H1 (cell line): ENCODE results near the gene NT5C1B. TPM values are rescaled to one million over a fixed set of nuclear protein-coding genes. Genes with fewer than 3 reads are reported as not detected.

Experiments
- CTCF ChIA-PET: fragments of 300-600 bp; sonication (Branson Sonifier 250); formaldehyde crosslinking; loops from one replicate; lab custom pipeline; 2021; ENCODE audit not compliant: partially characterized antibody; lab: Charles Lee
- POLR2A ChIA-PET: fragments of 300-600 bp; sonication (Branson Sonifier 250); formaldehyde crosslinking; loops from one replicate; lab custom pipeline; 2021; ENCODE audit warnings: inconsistent platforms; ENCODE audit not compliant: partially characterized antibody; lab: Charles Lee
- DNase-seq, 2 experiments: peaks; one replicate each; pipeline versions ENCODE4 v3.0.0 to v3.0.0-alpha.2; 2010 to 2022; ENCODE audit warnings: low spot score in 2 of 2, low read depth in 1 of 2, mixed read lengths in 1 of 2
- FAIRE-seq: peaks from 2 replicates; lab custom pipeline; 2011; peaks lifted over from hg19 to GRCh38; lab: Jason Lieb, UNC
- H2AFZ ChIP-seq: 2 replicates; pipeline ENCODE4 v1.8.1; 2012; ENCODE audit warnings: low read length, inconsistent platforms
- H2AK5ac ChIP-seq: 2 replicates; pipeline ENCODE4 v1.6.1; 2013; ENCODE audit warnings: low read depth, low read length
- H2BK120ac ChIP-seq: replicated peaks from 2 replicates; pipeline ENCODE3; 2013; ENCODE audit warnings: low read depth, low read length, inconsistent platforms
- H2BK12ac ChIP-seq: 2 replicates; pipeline ENCODE4 v1.6.1; 2013; ENCODE audit warnings: low read depth, low read length
- H2BK15ac ChIP-seq: 2 replicates; pipeline ENCODE4 v1.6.1; 2013; ENCODE audit warnings: low read length
- H2BK20ac ChIP-seq: 2 replicates; pipeline ENCODE4 v1.6.1; 2013; ENCODE audit warnings: low read length
- H2BK5ac ChIP-seq: 2 replicates; pipeline ENCODE4 v1.6.1; 2013; ENCODE audit warnings: low read depth, low read length
- H3K14ac ChIP-seq: 2 replicates; pipeline ENCODE4 v1.6.1; 2013; ENCODE audit warnings: inconsistent platforms; ENCODE audit not compliant: insufficient read length
- H3K18ac ChIP-seq: 2 replicates; pipeline ENCODE4 v1.6.1; 2013; ENCODE audit warnings: low read length; ENCODE audit errors: extremely low read depth
- H3K23ac ChIP-seq: 2 replicates; pipeline ENCODE4 v1.6.1; 2013; ENCODE audit warnings: inconsistent platforms; ENCODE audit not compliant: insufficient read length
- H3K23me2 ChIP-seq: 2 replicates; pipeline ENCODE4 v1.6.1; 2013; ENCODE audit warnings: low read depth, low read length
- H3K27ac ChIP-seq: 2 replicates; pipeline ENCODE4 v1.6.1; 2011; ENCODE audit warnings: low read depth, low read length, inconsistent platforms
- H3K27me3 ChIP-seq, 4 experiments: replicated peaks in 1 of 4; 1 replicate in 1 of 4; 2 replicates in 3 of 4; pipeline versions ENCODE4 v1.6.1 to v1.8.1; 2011 to 2013; ENCODE audit warnings: low read length in 3 of 4, mild to moderate bottlenecking in 3 of 4, inconsistent platforms in 2 of 4, mixed read lengths in 2 of 4, moderate library complexity in 1 of 4; ENCODE audit not compliant: control insufficient read depth in 3 of 4, insufficient read depth in 3 of 4; ENCODE audit errors: extremely low read depth in 1 of 4
- H3K36me3 ChIP-seq, 4 experiments: 2 replicates each; pipeline versions ENCODE4 v1.6.1 to v1.8.1; 2011 to 2013; ENCODE audit warnings: mild to moderate bottlenecking in 4 of 4, low read length in 3 of 4, moderate library complexity in 2 of 4, control low read depth in 1 of 4, inconsistent platforms in 1 of 4; ENCODE audit not compliant: insufficient read depth in 4 of 4, control insufficient read depth in 2 of 4
- H3K4ac ChIP-seq: replicated peaks from 2 replicates; pipeline ENCODE3; 2013; ENCODE audit warnings: low read length, low read depth, mixed read lengths, inconsistent platforms; ENCODE audit not compliant: insufficient read length
- H3K4me1 ChIP-seq, 4 experiments: replicated peaks in 1 of 4; 1 replicate in 1 of 4; 2 replicates in 3 of 4; pipeline versions ENCODE4 v1.6.1 to v1.8.1; 2011 to 2013; ENCODE audit warnings: low read length in 3 of 4, inconsistent platforms in 2 of 4, mixed read lengths in 1 of 4; ENCODE audit not compliant: insufficient read depth in 4 of 4, control insufficient read depth in 3 of 4
- H3K4me2 ChIP-seq, 2 experiments: 2 replicates each; pipeline versions ENCODE4 v1.6.1 to v1.8.1; 2011 to 2013; ENCODE audit warnings: low read depth in 2 of 2, low read length in 2 of 2, control low read depth in 1 of 2, inconsistent platforms in 1 of 2, mild to moderate bottlenecking in 1 of 2; ENCODE audit not compliant: insufficient read depth in 1 of 2
- H3K4me3 ChIP-seq, 4 experiments: fragments of 200-600, 300-600 bp in 1 of 4; sonication (generic), shearing (Covaris generic), sonication (Bioruptor Twin) in 1 of 4; 2 replicates each; pipeline versions ENCODE4 v1.5.1 to v1.8.1; 2011 to 2016; ENCODE audit warnings: low read length in 4 of 4, low read depth in 3 of 4, control low read depth in 2 of 4, inconsistent platforms in 2 of 4, mild to moderate bottlenecking in 2 of 4, mixed read lengths in 1 of 4, moderate library complexity in 1 of 4; ENCODE audit not compliant: insufficient read depth in 2 of 4; ENCODE audit errors: extremely low read depth in 1 of 4
- H3K56ac ChIP-seq: replicated peaks from 2 replicates; pipeline ENCODE3; 2013; ENCODE audit warnings: low read depth, mild to moderate bottlenecking, mixed read lengths, low read length, inconsistent platforms; ENCODE audit not compliant: insufficient read length
- H3K79me1 ChIP-seq: 2 replicates; pipeline ENCODE4 v1.6.1; 2013; ENCODE audit warnings: low read depth, low read length, control low read depth
- H3K79me2 ChIP-seq, 2 experiments: 2 replicates each; pipeline versions ENCODE4 v1.6.1 to v1.8.1; 2012 to 2013; ENCODE audit warnings: low read length in 2 of 2, mild to moderate bottlenecking in 2 of 2, inconsistent platforms in 1 of 2; ENCODE audit not compliant: insufficient read depth in 2 of 2, control insufficient read depth in 1 of 2
- H3K9ac ChIP-seq, 4 experiments: replicated peaks in 1 of 4; 1 replicate in 1 of 4; 2 replicates in 3 of 4; pipeline versions ENCODE4 v1.6.1 to v1.8.1; 2011 to 2013; ENCODE audit warnings: low read depth in 3 of 4, low read length in 3 of 4, control low read depth in 2 of 4, mild to moderate bottlenecking in 2 of 4, moderate library complexity in 2 of 4, inconsistent platforms in 1 of 4; ENCODE audit errors: extremely low read depth in 1 of 4
- H3K9me3 ChIP-seq, 2 experiments: 2 replicates each; pipeline versions ENCODE4 v1.6.1 to v1.8.1; 2012 to 2013; ENCODE audit warnings: mild to moderate bottlenecking in 2 of 2, moderate library complexity in 2 of 2, control low read depth in 1 of 2, inconsistent platforms in 1 of 2, low read depth in 1 of 2, low read length in 1 of 2, mixed read lengths in 1 of 2; ENCODE audit not compliant: insufficient read depth in 2 of 2
- H4K20me1 ChIP-seq, 2 experiments: replicated peaks in 1 of 2; 2 replicates each; pipeline versions ENCODE3 to v1.8.1; 2011 to 2013; ENCODE audit warnings: inconsistent platforms in 2 of 2, low read length in 2 of 2, mild to moderate bottlenecking in 1 of 2; ENCODE audit not compliant: insufficient read depth in 2 of 2, control insufficient read depth in 1 of 2
- H4K5ac ChIP-seq: 2 replicates; pipeline ENCODE4 v1.6.1; 2013; ENCODE audit warnings: low read length, low read depth, mixed read lengths, inconsistent platforms; ENCODE audit not compliant: insufficient read length
- H4K8ac ChIP-seq: 2 replicates; pipeline ENCODE4 v1.8.0; 2013; ENCODE audit warnings: mild to moderate bottlenecking, moderate library complexity, low read length, inconsistent platforms; ENCODE audit not compliant: insufficient read depth; ENCODE audit errors: extremely low read depth
- H4K91ac ChIP-seq: replicated peaks from 2 replicates; pipeline ENCODE3; 2013; ENCODE audit warnings: low read length, mixed read lengths, inconsistent platforms; ENCODE audit not compliant: insufficient read length
- WGBS, 2 experiments: shearing (Covaris generic) in 1 of 2; methylation state at CpG; one replicate each; pipeline versions ENCODE4 v1.1.6 to v1.1.7; 2013 to 2015; ENCODE audit warnings: low lambda C conversion rate in 2 of 2, mixed read lengths in 2 of 2, inconsistent platforms in 1 of 2, low coverage in 1 of 2, missing lambda C conversion rate in 1 of 2; ENCODE audit not compliant: insufficient replicate concordance in 2 of 2, insufficient coverage in 1 of 2, insufficient read length in 1 of 2; ENCODE audit errors: extremely low coverage in 1 of 2, missing lambda C conversion rate in 1 of 2; 5-methylcytosine and 5-hydroxymethylcytosine counted together
- polyA plus RNA-seq, 7 experiments: library from polyadenylated mRNA; depleted of rRNA in 3 of 7; stranded (reverse) in 5 of 7; unstranded in 2 of 7; fragments of >200 nt in 5 of 7; fragments of 200-250 nt in 2 of 7; gene quantifications; 1 replicate in 5 of 7; 2 replicates in 1 of 7; 4 replicates in 1 of 7; pipeline versions ENCODE4 v1.2.1 to v1.2.3, GENCODE V29; 2011 to 2013; ENCODE audit warnings: missing spikeins in 2 of 7, mixed read lengths in 2 of 7
- total RNA-seq: library from RNA; stranded (reverse); fragmentation: NEBNext Ultra II Directional; extraction: Animal tissue kit (Norgen Biotek cat#: 25700); gene quantifications from 2 replicates; pipeline ENCODE4 v1.2.1, GENCODE V29; 2021

NT5C1B gene
- total and polyA plus RNA-seq, 2 of the 8 experiments (the other 6 are each of a cell fraction or from before 2014, with no cell fraction given) = not detected

- Histone ChIP-seq H3K79me1 (no peaks in the 10 kb centered on the region), H3K79me2 (no peaks in the 10 kb centered on the region), H4K20me1 (no peaks in the 10 kb centered on the region), H2BK12ac (no peak overlapping the region), H4K5ac (no peak overlapping the region), H3K9me3 (no peaks in the 10 kb centered on the region), H3K23ac (no peak overlapping the region), H3K27me3 (no peaks in the 10 kb centered on the region), H2AK5ac (no peak overlapping the region), H2BK20ac (no peak overlapping the region), H2AFZ (no peak overlapping the region), H4K8ac (no peak overlapping the region), H2BK120ac (no peak overlapping the region), H3K56ac (no peak overlapping the region), H3K4me2 (no peak overlapping the region), H3K18ac (no peak overlapping the region), H2BK5ac (no peak overlapping the region), H3K4me1 (no peaks in the 10 kb centered on the region), H3K4me3 (no peak overlapping the region), H3K14ac (no peak overlapping the region), H3K9ac (no peak overlapping the region), H3K27ac (no peak overlapping the region), H3K23me2 (no peaks in the 10 kb centered on the region), H3K36me3 (no peaks in the 10 kb centered on the region), H2BK15ac (no peak overlapping the region), H3K4ac (no peak overlapping the region), H4K91ac (no peak overlapping the region)
- FAIRE-seq (no peak), DNase-seq (no peak)
- CTCF ChIA-PET = interaction anchor here (0.8 to 2.0 kb wide), 2 partner anchors 47 to 70 kb away, joined by 3 to 7 read pairs; no protein-coding TSS in a partner anchor
- POLR2A ChIA-PET = no interaction called here
- WGBS, 2 experiments = 93% methylated on average over 2 of the region's 2 CpGs; no CpG with 5 or more reads in 1 of the 2 experiments
Observed at GRCh38 chr2:18619091-18619490, 29.7 kb upstream of the NT5C1B start.
